K562 (cell line): ENCODE measurements around the gene MEST. TPM values are rescaled to one million over a fixed set of nuclear protein-coding genes. Genes with fewer than 3 reads are reported as not detected.

ENCODE experiments used
- CCNT2 ChIP-seq: IDR thresholded peaks from 2 replicates; pipeline ENCODE4 v1.6.1; 2011; ENCODE audit warnings: borderline replicate concordance, low read depth, mild to moderate bottlenecking, moderate library complexity, mixed read lengths, low read length; ENCODE audit not compliant: insufficient read length; ENCODE audit errors: extremely low read depth
- DPF2 ChIP-seq: fragments of 450-650 bp; IDR thresholded peaks from 2 replicates; pipeline ENCODE4 v1.6.1; 2016
- GATA2 ChIP-seq: sonication (generic); formaldehyde crosslinking; IDR thresholded peaks from 2 replicates; pipeline ENCODE4 v1.4.0; 2020; ENCODE audit warnings: mild to moderate bottlenecking, missing genetic modification reagents
- GATAD2A ChIP-seq: fragments of 450-650 bp; IDR thresholded peaks from 2 replicates; pipeline ENCODE4 v1.6.1; 2017
- HCFC1 ChIP-seq: IDR thresholded peaks from 2 replicates; pipeline ENCODE4 v1.6.1; 2012; ENCODE audit warnings: low read depth, low read length, improper control_type of control experiment
- HDAC2 ChIP-seq: fragments of 450-650 bp; IDR thresholded peaks from 2 replicates; pipeline ENCODE4 v1.6.1; 2016; ENCODE audit warnings: mild to moderate bottlenecking
- KDM1A ChIP-seq, 2 experiments: fragments of 450-650 bp; IDR thresholded peaks; 2 replicates each; pipeline ENCODE4 v1.6.1; 2016; ENCODE audit warnings: mild to moderate bottlenecking in 2 of 2
- MAZ ChIP-seq, 2 experiments: fragments of 450-650 bp in 1 of 2; sonication (generic) in 1 of 2; formaldehyde crosslinking; IDR thresholded peaks in 1 of 2; conservative IDR thresholded peaks in 1 of 2; 2 replicates each; pipeline versions ENCODE4 v1.4.0 to v1.5.0; 2020; ENCODE audit warnings: mild to moderate bottlenecking in 1 of 2, missing genetic modification reagents in 1 of 2
- NBN ChIP-seq: fragments of 450-650 bp; IDR thresholded peaks from 2 replicates; pipeline ENCODE4 v1.6.1; 2016; ENCODE audit warnings: low read depth, mild to moderate bottlenecking
- NCOR1 ChIP-seq: fragments of 450-650 bp; IDR thresholded peaks from 2 replicates; pipeline ENCODE4 v1.6.1; 2016; ENCODE audit warnings: mild to moderate bottlenecking, moderate library complexity
- NR2C2 ChIP-seq, 2 experiments: fragments of 200-800 bp in 1 of 2; sonication (Bioruptor generic) in 1 of 2; sonication (generic) in 1 of 2; formaldehyde crosslinking in 1 of 2; IDR thresholded peaks; 2 replicates each; pipeline versions ENCODE4 v1.6.1 to v1.8.0; 2016 to 2022; ENCODE audit warnings: mild to moderate bottlenecking in 1 of 2, missing compliant biosample characterization in 1 of 2, missing genetic modification characterization in 1 of 2, missing genetic modification reagents in 1 of 2
- NR4A1 ChIP-seq, 2 experiments: fragments of 250-450 bp in 1 of 2; fragments of 450-650 bp in 1 of 2; sonication (Bioruptor Pico) in 1 of 2; IDR thresholded peaks; 2 replicates each; pipeline versions ENCODE4 v1.4.0 to v1.6.1; 2016 to 2020; ENCODE audit warnings: mild to moderate bottlenecking in 2 of 2, missing compliant biosample characterization in 1 of 2, missing genetic modification characterization in 1 of 2, moderate library complexity in 1 of 2
- NRF1 ChIP-seq, 2 experiments: fragments of 450-650 bp; IDR thresholded peaks in 1 of 2; conservative IDR thresholded peaks in 1 of 2; 2 replicates each; pipeline ENCODE4 v1.6.1; 2014; ENCODE audit warnings: mild to moderate bottlenecking in 2 of 2
- RCOR1 ChIP-seq, 2 experiments: IDR thresholded peaks; 2 replicates each; pipeline ENCODE4 v1.6.1; 2012; ENCODE audit warnings: low read depth in 2 of 2, low read length in 2 of 2, borderline replicate concordance in 1 of 2, improper control_type of control experiment in 1 of 2
- SRSF9 ChIP-seq: fragments of 200-400 bp; formaldehyde crosslinking; IDR thresholded peaks from 2 replicates; pipeline ENCODE4 v1.6.1; 2017; ENCODE audit warnings: low read depth, low read length, borderline replicate concordance
- TAF1 ChIP-seq: IDR thresholded peaks from 2 replicates; pipeline ENCODE4 v1.6.1; 2011; ENCODE audit warnings: mild to moderate bottlenecking, low read length, moderate library complexity; ENCODE audit not compliant: insufficient read depth, control insufficient read depth, severe bottlenecking; ENCODE audit errors: extremely low read depth
- TEAD1 ChIP-seq, 2 experiments: fragments of 450-650 bp in 1 of 2; sonication (generic) in 1 of 2; formaldehyde crosslinking; IDR thresholded peaks; 2 replicates each; pipeline versions ENCODE4 v1.4.0 to v1.8.0; 2020 to 2022; ENCODE audit warnings: mild to moderate bottlenecking in 2 of 2, missing genetic modification reagents in 1 of 2
- TRIM24 ChIP-seq, 2 experiments: fragments of 450-650 bp; IDR thresholded peaks; 2 replicates each; pipeline ENCODE4 v1.6.1; 2016
- ZFP91 ChIP-seq: sonication (generic); formaldehyde crosslinking; IDR thresholded peaks from 2 replicates; pipeline ENCODE4 v1.8.0; 2022; ENCODE audit warnings: mild to moderate bottlenecking, missing genetic modification reagents
- ZNF75A ChIP-seq: fragments of 450-650 bp; formaldehyde crosslinking; IDR thresholded peaks from 2 replicates; pipeline ENCODE4 v1.4.0; 2020; ENCODE audit warnings: mild to moderate bottlenecking
- ZNF764 ChIP-seq: fragments of 250-450 bp; sonication (Bioruptor Pico); IDR thresholded peaks from 2 replicates; pipeline ENCODE4 v1.4.0; 2020; ENCODE audit warnings: low read depth, mild to moderate bottlenecking, moderate library complexity
- ZZZ3 ChIP-seq: fragments of 450-650 bp; IDR thresholded peaks from 2 replicates; pipeline ENCODE4 v1.6.1; 2016; ENCODE audit warnings: antibody characterized with exemption, mild to moderate bottlenecking, moderate library complexity
- polyA plus RNA-seq, 8 experiments: library from polyadenylated mRNA; depleted of rRNA in 4 of 8; stranded (reverse) in 5 of 8; unstranded in 3 of 8; fragments of >200 nt; fragmentation: Nextera tagmentation in 2 of 8; fragmentation: Illumina TruSeq in 1 of 8; extraction: Ambion mirVana in 2 of 8; extraction: Trizol in 1 of 8; gene quantifications; 2 replicates each; pipeline versions ENCODE4 v1.2.1 to v1.2.3, GENCODE V29; 2011 to 2014; ENCODE audit warnings: inconsistent platforms in 1 of 8, missing spikeins in 1 of 8
- total RNA-seq, 7 experiments: library from RNA; depleted of rRNA in 6 of 7; stranded (reverse); fragments of >200 nt in 6 of 7; fragmentation: Illumina TruSeq in 2 of 7; extraction: Trizol in 2 of 7; gene quantifications; 2 replicates each; pipeline versions ENCODE4 v1.2.1 to v1.2.3, GENCODE V29; 2011 to 2021; ENCODE audit warnings: low replicate concordance in 1 of 7
- TF ChIP-seq, protein P1 (sequence below): fragments of 450-650 bp; formaldehyde crosslinking; IDR thresholded peaks from 2 replicates; pipeline ENCODE4 v1.4.0; 2022; ENCODE audit warnings: mild to moderate bottlenecking, moderate library complexity
- TF ChIP-seq, protein P2 (sequence below): sonication (generic); formaldehyde crosslinking; IDR thresholded peaks from 2 replicates; pipeline ENCODE4 v1.8.0; 2022; ENCODE audit warnings: mild to moderate bottlenecking, missing genetic modification reagents, borderline replicate concordance

Gene MEST
- total and polyA plus RNA-seq, 9 of the 15 experiments (the other 6 are each of a cell fraction or from before 2014, with no cell fraction given), result 0.04 to 0.74 (median 0.36) TPM; not detected in 1

- no peak for TF ChIP-seq HCFC1
- no peak for TF ChIP-seq ZNF764 (CRISPR knock-in tag)
- no peak for TF ChIP-seq NR4A1 (CRISPR knock-in tag; IDR thresholded peaks at IDR 0.05)
- TF ChIP-seq NR4A1 (tag; IDR thresholded peaks at IDR 0.05), result 0 out of 2 replicates have a peak, but pooled peaks have one; percentile 37
- peak; percentile 34 to 98; a peak in 3 of 4 replicates for TF ChIP-seq RCOR1 (IDR thresholded peaks at IDR 0.05; ENCODE audit: borderline replicate concordance in 1 of 2, low read depth in 2 of 2, low read length in 2 of 2)
- TF ChIP-seq NCOR1, result peak; percentile 85
- TF ChIP-seq, protein P1, sequence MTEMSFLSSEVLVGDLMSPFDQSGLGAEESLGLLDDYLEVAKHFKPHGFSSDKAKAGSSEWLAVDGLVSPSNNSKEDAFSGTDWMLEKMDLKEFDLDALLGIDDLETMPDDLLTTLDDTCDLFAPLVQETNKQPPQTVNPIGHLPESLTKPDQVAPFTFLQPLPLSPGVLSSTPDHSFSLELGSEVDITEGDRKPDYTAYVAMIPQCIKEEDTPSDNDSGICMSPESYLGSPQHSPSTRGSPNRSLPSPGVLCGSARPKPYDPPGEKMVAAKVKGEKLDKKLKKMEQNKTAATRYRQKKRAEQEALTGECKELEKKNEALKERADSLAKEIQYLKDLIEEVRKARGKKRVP (CRISPR knock-in tag), result 0 out of 2 replicates have a peak, but pooled peaks have one; percentile 31
- TF ChIP-seq GATAD2A, result 0 out of 2 replicates have a peak, but pooled peaks have one; percentile 36
- TF ChIP-seq CCNT2, result peak; percentile 85
- TF ChIP-seq MAZ (CRISPR knock-in tag; conservative IDR thresholded peaks at IDR 0.05 in 1 of 2, IDR thresholded peaks at IDR 0.05 in 1 of 2), result peak; percentile 48 to 67; a peak in 3 of 4 replicates
- TF ChIP-seq NR2C2 (CRISPR knock-in tag; IDR thresholded peaks at IDR 0.05), result peak; percentile 44; the same call in 1 of the 2 replicates
- peak; percentile 84 for TF ChIP-seq NR2C2 (tag; IDR thresholded peaks at IDR 0.05)
- TF ChIP-seq ZZZ3, result no peak
- peak; percentile 73 for TF ChIP-seq GATA2 (CRISPR knock-in tag)
- no peak for TF ChIP-seq SRSF9
- TF ChIP-seq TAF1, result no peak
- TF ChIP-seq HDAC2, result peak; percentile 94
- no peak for TF ChIP-seq ZFP91
- no peak for TF ChIP-seq ZNF75A (CRISPR knock-in tag)
- TF ChIP-seq, protein P2, sequence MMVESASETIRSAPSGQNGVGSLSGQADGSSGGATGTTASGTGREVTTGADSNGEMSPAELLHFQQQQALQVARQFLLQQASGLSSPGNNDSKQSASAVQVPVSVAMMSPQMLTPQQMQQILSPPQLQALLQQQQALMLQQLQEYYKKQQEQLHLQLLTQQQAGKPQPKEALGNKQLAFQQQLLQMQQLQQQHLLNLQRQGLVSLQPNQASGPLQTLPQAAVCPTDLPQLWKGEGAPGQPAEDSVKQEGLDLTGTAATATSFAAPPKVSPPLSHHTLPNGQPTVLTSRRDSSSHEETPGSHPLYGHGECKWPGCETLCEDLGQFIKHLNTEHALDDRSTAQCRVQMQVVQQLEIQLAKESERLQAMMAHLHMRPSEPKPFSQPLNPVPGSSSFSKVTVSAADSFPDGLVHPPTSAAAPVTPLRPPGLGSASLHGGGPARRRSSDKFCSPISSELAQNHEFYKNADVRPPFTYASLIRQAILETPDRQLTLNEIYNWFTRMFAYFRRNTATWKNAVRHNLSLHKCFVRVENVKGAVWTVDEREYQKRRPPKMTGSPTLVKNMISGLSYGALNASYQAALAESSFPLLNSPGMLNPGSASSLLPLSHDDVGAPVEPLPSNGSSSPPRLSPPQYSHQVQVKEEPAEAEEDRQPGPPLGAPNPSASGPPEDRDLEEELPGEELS (CRISPR knock-in tag), result no peak
- TF ChIP-seq DPF2, result peak; percentile 93
- TF ChIP-seq NBN, result peak; percentile 69; the same call in 1 of the 2 replicates
- TF ChIP-seq NRF1 (conservative IDR thresholded peaks at IDR 0.05 in 1 of 2, IDR thresholded peaks at IDR 0.05 in 1 of 2), result peak in 1 of 2 experiments; percentile 42; a peak in 1 of 4 replicates
- peak in 1 of 2 experiments; percentile 81; a peak in 2 of 4 replicates for TF ChIP-seq TRIM24 (IDR thresholded peaks at IDR 0.05)
- peak; percentile 32 to 81; a peak in 1 of 4 replicates for TF ChIP-seq TEAD1 (CRISPR knock-in tag; IDR thresholded peaks at IDR 0.05)
- peak; percentile 93 to 98 for TF ChIP-seq KDM1A (IDR thresholded peaks at IDR 0.05)
Observed at GRCh38 chr7:130494431-130494858, 2.6 kb downstream of the MEST start (continued).
